Osteoblast (primary cell): ENCODE data around the gene CDH5. TPM values are rescaled to one million over a fixed set of nuclear protein-coding genes. Genes with fewer than 3 reads are reported as not detected.

ENCODE experiments used
- DNase-seq: peaks from one replicate; pipeline ENCODE4 v3.0.0; 2011; ENCODE audit warnings: low spot score, mixed read lengths; ENCODE audit not compliant: insufficient read length; ENCODE audit errors: missing footprints
- H2AFZ ChIP-seq: 2 replicates; pipeline ENCODE4 v1.6.0; 2011; ENCODE audit warnings: mild to moderate bottlenecking, low read length
- H3K27ac ChIP-seq: 2 replicates; pipeline ENCODE4 v1.5.1; 2011; ENCODE audit warnings: mild to moderate bottlenecking, low read depth, low read length, moderate library complexity
- H3K27me3 ChIP-seq: 2 replicates; pipeline ENCODE4 v1.6.0; 2012; ENCODE audit warnings: mild to moderate bottlenecking, control low read depth, inconsistent platforms, low read length, moderate library complexity; ENCODE audit not compliant: insufficient read depth
- H3K36me3 ChIP-seq: 2 replicates; pipeline ENCODE4 v1.5.1; 2011; ENCODE audit warnings: mild to moderate bottlenecking, low read length, control low read depth, moderate library complexity; ENCODE audit not compliant: insufficient read depth
- H3K4me1 ChIP-seq: 2 replicates; pipeline ENCODE4 v1.5.1; 2011; ENCODE audit warnings: mild to moderate bottlenecking, low read length, control low read depth, moderate library complexity; ENCODE audit not compliant: insufficient read depth
- H3K4me2 ChIP-seq: 2 replicates; pipeline ENCODE4 v1.6.0; 2011; ENCODE audit warnings: mild to moderate bottlenecking, low read length; ENCODE audit not compliant: insufficient read depth
- H3K4me3 ChIP-seq: fragments of 200-600 bp; sonication (generic); 3 replicates; pipeline ENCODE4 v1.5.1; 2012; ENCODE audit warnings: mild to moderate bottlenecking, low read length, inconsistent platforms; ENCODE audit not compliant: insufficient read depth
- H3K79me2 ChIP-seq: 2 replicates; pipeline ENCODE4 v1.6.0; 2012; ENCODE audit warnings: mild to moderate bottlenecking, low read length, control low read depth, inconsistent platforms; ENCODE audit not compliant: insufficient read depth
- H3K9me3 ChIP-seq: 2 replicates; pipeline ENCODE4 v1.5.1; 2011; ENCODE audit warnings: low read depth, low read length, control low read depth
- H4K20me1 ChIP-seq: 2 replicates; pipeline ENCODE4 v1.6.0; 2012; ENCODE audit warnings: mild to moderate bottlenecking, low read length, control low read depth; ENCODE audit not compliant: insufficient read depth
- total RNA-seq: library from RNA; depleted of rRNA; stranded (reverse); fragments of >200 nt; gene quantifications from 2 replicates; pipeline ENCODE4 v1.2.3, GENCODE V29; 2012
- TF ChIP-seq, protein P1 (sequence below): IDR thresholded peaks from 2 replicates; pipeline ENCODE4 v1.5.1; 2011; ENCODE audit warnings: mild to moderate bottlenecking, low read depth, low read length, moderate library complexity; ENCODE audit errors: extremely low read depth

Gene CDH5
- total RNA-seq, 1 donor: 0.72 TPM

DNA sequence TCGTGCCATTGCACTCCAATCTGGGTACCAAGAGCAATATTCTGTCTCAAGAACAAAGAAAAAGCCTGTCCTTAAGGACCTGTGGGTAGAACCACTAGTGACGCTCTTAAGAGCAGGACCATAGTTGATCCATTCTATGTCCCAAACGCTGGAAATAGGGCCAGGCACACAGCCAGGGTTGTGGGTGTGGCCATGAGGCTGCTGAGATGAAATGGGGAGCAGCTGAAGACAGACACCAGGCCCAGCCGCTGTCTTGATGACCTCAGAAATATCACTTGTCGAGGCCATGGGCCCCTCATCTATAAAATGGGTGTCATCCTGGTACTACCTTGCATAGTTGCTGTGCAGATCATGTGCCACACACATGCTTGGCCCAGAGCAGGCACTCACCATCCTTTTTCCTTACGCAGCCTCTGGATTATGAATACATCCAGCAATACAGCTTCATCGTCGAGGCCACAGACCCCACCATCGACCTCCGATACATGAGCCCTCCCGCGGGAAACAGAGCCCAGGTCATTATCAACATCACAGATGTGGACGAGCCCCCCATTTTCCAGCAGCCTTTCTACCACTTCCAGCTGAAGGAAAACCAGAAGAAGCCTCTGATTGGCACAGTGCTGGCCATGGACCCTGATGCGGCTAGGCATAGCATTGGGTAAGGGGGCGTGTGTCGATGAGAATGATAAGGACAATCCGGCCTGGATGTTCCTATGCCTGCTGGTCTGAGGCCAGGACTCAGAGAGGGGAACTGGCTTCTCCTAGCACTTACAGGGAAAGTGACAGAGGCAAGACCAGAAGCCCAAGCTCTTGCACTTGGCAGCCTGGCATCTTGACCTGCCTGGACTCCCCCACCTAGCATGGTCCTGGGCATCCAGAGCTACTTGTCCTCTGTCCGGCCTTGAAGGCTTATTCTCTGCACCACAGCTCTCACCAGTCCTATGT, 25.5 kb downstream of the CDH5 start:
- Histone ChIP-seq H3K79me2 (no peaks in the 10 kb centered on the region), H3K9me3 (no peaks in the 10 kb centered on the region), H3K4me2 (no peak overlapping the region), H2AFZ (no peak overlapping the region), H3K36me3 (no peaks in the 10 kb centered on the region), H3K27me3 (peaks cover 8% of the 10 kb centered on the region), H3K4me1 (no peaks in the 10 kb centered on the region), H4K20me1 (no peaks in the 10 kb centered on the region), H3K4me3 (no peak overlapping the region), H3K27ac (no peak overlapping the region)
- TF ChIP-seq, protein P1, sequence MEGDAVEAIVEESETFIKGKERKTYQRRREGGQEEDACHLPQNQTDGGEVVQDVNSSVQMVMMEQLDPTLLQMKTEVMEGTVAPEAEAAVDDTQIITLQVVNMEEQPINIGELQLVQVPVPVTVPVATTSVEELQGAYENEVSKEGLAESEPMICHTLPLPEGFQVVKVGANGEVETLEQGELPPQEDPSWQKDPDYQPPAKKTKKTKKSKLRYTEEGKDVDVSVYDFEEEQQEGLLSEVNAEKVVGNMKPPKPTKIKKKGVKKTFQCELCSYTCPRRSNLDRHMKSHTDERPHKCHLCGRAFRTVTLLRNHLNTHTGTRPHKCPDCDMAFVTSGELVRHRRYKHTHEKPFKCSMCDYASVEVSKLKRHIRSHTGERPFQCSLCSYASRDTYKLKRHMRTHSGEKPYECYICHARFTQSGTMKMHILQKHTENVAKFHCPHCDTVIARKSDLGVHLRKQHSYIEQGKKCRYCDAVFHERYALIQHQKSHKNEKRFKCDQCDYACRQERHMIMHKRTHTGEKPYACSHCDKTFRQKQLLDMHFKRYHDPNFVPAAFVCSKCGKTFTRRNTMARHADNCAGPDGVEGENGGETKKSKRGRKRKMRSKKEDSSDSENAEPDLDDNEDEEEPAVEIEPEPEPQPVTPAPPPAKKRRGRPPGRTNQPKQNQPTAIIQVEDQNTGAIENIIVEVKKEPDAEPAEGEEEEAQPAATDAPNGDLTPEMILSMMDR: no peak
- DNase-seq: no peak

DNA sequence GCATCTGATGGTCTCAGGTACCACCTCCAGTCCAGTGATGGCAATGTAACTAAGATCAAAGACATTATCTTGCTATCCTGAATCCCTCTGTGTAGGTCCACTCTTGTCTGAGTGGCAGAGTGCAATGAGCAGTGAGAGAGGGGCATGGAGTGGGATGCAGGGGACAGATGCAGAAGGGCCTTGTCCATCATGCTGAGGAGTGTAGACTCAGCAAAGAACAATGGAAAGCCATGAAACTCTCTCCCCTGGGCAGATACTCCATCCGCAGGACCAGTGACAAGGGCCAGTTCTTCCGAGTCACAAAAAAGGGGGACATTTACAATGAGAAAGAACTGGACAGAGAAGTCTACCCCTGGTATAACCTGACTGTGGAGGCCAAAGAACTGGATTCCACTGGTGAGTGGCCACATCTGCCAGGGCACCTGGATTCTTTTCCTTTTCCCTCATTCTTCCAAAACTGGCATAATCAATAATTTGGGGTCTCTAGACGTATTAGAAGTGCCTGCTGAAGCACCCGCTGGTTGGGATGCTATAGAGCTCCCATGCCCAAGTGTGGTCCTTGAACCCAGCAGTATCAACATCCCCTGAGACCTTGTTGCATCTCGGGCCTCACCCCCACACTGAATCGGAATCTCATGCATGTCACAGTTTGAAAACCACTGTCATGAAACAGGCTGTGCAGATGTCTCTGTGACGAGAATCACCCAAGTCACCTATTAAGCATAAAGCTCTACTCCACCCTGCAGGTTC, 29.5 kb downstream of the CDH5 start:
- Histone ChIP-seq H4K20me1 (no peaks in the 10 kb centered on the region), H2AFZ (no peak overlapping the region), H3K27ac (no peak overlapping the region), H3K4me3 (no peak overlapping the region), H3K79me2 (no peaks in the 10 kb centered on the region), H3K4me1 (no peaks in the 10 kb centered on the region), H3K9me3 (no peaks in the 10 kb centered on the region), H3K36me3 (no peaks in the 10 kb centered on the region), H3K27me3 (peaks cover 8% of the 10 kb centered on the region), H3K4me2 (no peak overlapping the region)
- TF ChIP-seq, protein P1: no peak
- DNase-seq: no peak

DNA sequence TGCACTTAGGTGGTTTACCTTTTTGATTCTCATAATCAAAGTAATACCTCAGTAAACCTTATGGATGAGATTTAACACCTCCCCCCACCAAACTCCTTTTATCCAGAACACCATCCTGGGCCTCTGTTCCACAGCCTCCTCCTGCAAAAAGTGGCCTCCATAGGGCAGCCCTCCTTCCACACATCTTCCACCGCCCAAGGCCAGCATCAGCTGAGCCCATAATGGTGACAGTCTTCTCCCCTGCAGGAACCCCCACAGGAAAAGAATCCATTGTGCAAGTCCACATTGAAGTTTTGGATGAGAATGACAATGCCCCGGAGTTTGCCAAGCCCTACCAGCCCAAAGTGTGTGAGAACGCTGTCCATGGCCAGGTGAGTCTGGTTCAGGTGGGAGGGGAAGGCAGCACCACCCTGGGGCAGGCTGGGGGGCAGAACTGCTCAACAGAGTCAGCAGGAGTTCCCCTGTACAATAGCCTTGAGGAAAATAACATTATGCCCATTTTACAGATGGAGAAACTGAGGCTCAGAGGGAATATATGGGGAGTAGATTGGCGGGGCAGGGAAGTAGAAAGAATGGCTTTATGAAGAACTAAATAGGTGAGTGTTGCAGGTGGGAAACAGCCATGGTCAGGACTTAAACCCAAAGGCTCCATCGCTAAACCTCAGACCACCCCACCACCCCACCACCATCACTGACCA, 31.4 kb downstream of the CDH5 start:
- DNase-seq: no peak
- Histone ChIP-seq H3K36me3 (no peaks in the 10 kb centered on the region), H4K20me1 (no peaks in the 10 kb centered on the region), H2AFZ (no peak overlapping the region), H3K9me3 (no peaks in the 10 kb centered on the region), H3K4me2 (no peak overlapping the region), H3K27ac (no peak overlapping the region), H3K4me3 (no peak overlapping the region), H3K27me3 (peaks cover 8% of the 10 kb centered on the region), H3K79me2 (no peaks in the 10 kb centered on the region), H3K4me1 (no peaks in the 10 kb centered on the region)
- TF ChIP-seq, protein P1: no peak

DNA sequence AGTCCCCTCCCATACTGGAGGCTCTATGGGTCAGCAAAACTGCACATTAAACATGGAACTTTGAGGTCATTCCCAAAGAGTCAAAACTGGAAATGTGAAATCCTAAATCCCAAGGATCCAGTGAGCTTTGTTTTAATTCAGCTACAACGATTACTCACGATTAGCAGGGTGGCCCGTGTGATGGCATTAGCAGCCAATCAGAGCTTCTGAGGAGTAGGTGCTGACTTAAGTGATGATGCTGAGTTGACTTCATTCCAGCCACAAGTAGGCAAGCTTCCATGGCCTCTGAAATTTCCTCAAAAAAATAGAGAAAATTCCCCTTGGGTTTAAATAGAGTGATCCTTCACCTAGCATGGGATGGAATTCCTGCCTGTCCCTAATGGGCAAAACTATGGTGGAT, 32.5 kb downstream of the CDH5 start:
- no peak overlapping the region for H2AFZ ChIP-seq
- no peaks in the 10 kb centered on the region for H4K20me1 ChIP-seq
- H3K4me2 ChIP-seq: no peak overlapping the region
- H3K36me3 ChIP-seq: no peaks in the 10 kb centered on the region
- H3K4me3 ChIP-seq: no peak overlapping the region
- DNase-seq: no peak
- H3K79me2 ChIP-seq: no peaks in the 10 kb centered on the region
- TF ChIP-seq, protein P1: no peak
- H3K4me1 ChIP-seq: no peaks in the 10 kb centered on the region
- peaks cover 8% of the 10 kb centered on the region for H3K27me3 ChIP-seq
- no peaks in the 10 kb centered on the region for H3K9me3 ChIP-seq
- no peak overlapping the region for H3K27ac ChIP-seq
